Measurements from ENCODE around the gene SLFN13. TPM values are rescaled to one million over a fixed set of nuclear protein-coding genes. Genes with fewer than 3 reads are reported as not detected.

Gene SLFN13
- total and polyA plus RNA-seq, 7 donors: 0.13 to 3.2 (median 1.1) TPM

DNA sequence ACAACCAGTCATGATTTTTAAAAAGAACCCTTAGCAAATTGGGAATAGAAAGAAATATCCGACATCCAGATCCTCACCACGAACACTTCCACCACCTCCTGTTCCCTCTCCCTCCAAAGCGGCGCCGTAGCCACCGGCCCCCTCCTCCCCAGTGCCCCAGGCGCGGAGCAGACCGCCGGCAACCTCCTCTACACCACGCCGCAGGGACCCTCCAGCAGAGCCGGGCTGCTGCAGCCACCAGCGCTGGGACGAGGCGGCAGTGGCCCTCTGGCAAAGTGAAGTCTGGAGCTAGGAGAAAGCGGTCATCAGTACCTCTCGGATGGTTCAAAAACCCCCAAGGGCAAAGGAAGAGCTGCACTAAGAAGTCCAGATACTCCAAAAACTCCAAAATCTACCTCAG, 41.4 kb upstream of the SLFN13 start:
- Histone ChIP-seq H3K4me1 (no peaks in the 10 kb centered on the region), H3K27ac (no peak overlapping the region), H3K27me3 (ENCODE audit: insufficient read depth in 3 of 3, low read length in 2 of 3) (peaks cover 0 to 92% (median 21%) of the 10 kb centered on the region in 3 donors), H3K4me3 (no peak overlapping the region), H3K36me3 (ENCODE audit: insufficient read depth in 1 of 2, low read depth in 1 of 2) (no peaks in the 10 kb centered on the region), H3K9me3 (no peaks in the 10 kb centered on the region)
- intact Hi-C loops (cut with DNase I): no loop called here
- DNase-seq: no peak
- 10 to 19% (median 17%) methylated on average over 18 of the region's 18 CpGs for WGBS, 3 donors
- ATAC-seq: no peak
- TF ChIP-seq CTCF (IDR thresholded peaks at IDR 0.05): no peak

GRCh38 chr17:35488991-35489390, 40.4 kb upstream of the SLFN13 start:
- Histone ChIP-seq H3K9me3 (no peaks in the 10 kb centered on the region), H3K36me3 (ENCODE audit: insufficient read depth in 1 of 2, low read depth in 1 of 2) (no peaks in the 10 kb centered on the region), H3K4me1 (no peaks in the 10 kb centered on the region), H3K4me3 (no peak overlapping the region), H3K27ac (no peak overlapping the region), H3K27me3 (ENCODE audit: insufficient read depth in 3 of 3, low read length in 2 of 3) (peaks cover 0 to 90% (median 21%) of the 10 kb centered on the region in 3 donors)
- no peak for TF ChIP-seq CTCF (IDR thresholded peaks at IDR 0.05)
- ATAC-seq (no peak), DNase-seq (no peak)
- intact Hi-C loops (cut with DNase I): no loop called here
- WGBS, 3 donors: 14 to 28% (median 19%) methylated on average over 15 of the region's 15 CpGs

DNA sequence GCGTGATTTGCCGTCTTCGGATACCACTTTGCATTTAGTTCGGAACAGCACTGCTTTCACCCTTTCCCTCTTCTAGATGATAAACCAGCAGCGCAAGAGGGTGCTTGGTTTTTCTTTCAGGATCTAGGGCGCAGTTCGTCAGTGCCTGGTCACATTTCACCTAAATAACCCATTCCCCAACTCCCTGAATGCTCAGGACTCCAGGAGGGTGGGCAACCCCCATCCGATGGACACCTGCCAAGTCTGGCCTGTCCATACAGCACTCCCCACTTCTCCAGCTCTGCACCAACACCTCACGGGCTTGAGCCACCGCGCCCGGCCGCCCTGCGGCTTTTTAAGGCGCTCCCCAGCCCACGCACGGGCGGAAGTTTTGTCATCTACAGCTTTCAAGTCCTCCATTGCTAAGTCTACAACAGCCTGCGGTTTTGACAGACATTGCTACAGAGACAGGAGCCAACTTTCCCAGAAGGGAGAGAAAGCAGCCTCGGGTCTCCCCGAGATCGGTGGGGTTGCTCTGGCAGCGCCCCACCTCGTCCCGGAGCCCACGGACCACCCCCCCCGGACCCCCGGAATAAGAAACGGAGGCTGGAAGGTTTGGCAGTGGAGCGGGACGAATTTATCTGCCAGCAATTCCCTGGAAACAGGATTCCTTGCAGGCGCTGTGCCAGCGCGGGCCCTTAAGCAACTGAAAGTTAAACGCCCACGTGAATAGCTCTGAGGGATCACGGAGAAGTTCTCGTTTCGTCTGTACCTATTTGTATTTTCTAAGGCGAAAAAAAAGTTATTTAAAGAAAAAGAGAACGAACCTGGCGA, 38.6 kb upstream of the SLFN13 start:
- Histone ChIP-seq H3K27ac (no peak overlapping the region), H3K9me3 (no peaks in the 10 kb centered on the region), H3K36me3 (ENCODE audit: insufficient read depth in 1 of 2, low read depth in 1 of 2) (no peaks in the 10 kb centered on the region), H3K4me1 (no peaks in the 10 kb centered on the region), H3K4me3 (peak overlapping the region; percentile 63), H3K27me3 (ENCODE audit: insufficient read depth in 3 of 3, low read length in 2 of 3) (peaks cover 0 to 72% (median 21%) of the 10 kb centered on the region in 3 donors)
- intact Hi-C loops (cut with DNase I): no loop called here
- TF ChIP-seq CTCF (IDR thresholded peaks at IDR 0.05): no peak
- peak; percentile 40 to 59 (median 54) for ATAC-seq
- peak; percentile 55 to 64 for DNase-seq
- 10 to 12% (median 10%) methylated on average over 42 of the region's 42 CpGs for WGBS, 3 donors

GRCh38 chr17:35479271-35479670, 30.7 kb upstream of the SLFN13 start:
- ATAC-seq (no peak), DNase-seq (no peak)
- H3K4me1 ChIP-seq: no peaks in the 10 kb centered on the region
- peaks cover 0 to 24% (median 3%) of the 10 kb centered on the region in 3 donors for H3K27me3 ChIP-seq (ENCODE audit: insufficient read depth in 3 of 3, low read length in 2 of 3)
- no peak overlapping the region for H3K4me3 ChIP-seq
- WGBS, 3 donors: 60 to 63% (median 62%) methylated on average over 5 of the region's 5 CpGs
- H3K36me3 ChIP-seq (ENCODE audit: insufficient read depth in 1 of 2, low read depth in 1 of 2): no peaks in the 10 kb centered on the region
- H3K9me3 ChIP-seq: no peaks in the 10 kb centered on the region
- no peak overlapping the region for H3K27ac ChIP-seq
- intact Hi-C loops (cut with DNase I): no loop called here
- no peak for TF ChIP-seq CTCF (IDR thresholded peaks at IDR 0.05)

Data from psoas muscle (tissue), 8 donors.